Measurements from ENCODE around the gene UVSSA.

- no peak for TF ChIP-seq HMGXB4 (CRISPR knock-in tag; IDR thresholded peaks at IDR 0.05)
- TF ChIP-seq ZBTB43 (CRISPR knock-in tag; IDR thresholded peaks at IDR 0.05) = no peak
- TF ChIP-seq CDX4 (CRISPR knock-in tag; IDR thresholded peaks at IDR 0.05; ENCODE audit: borderline replicate concordance) = no peak
- no peak for TF ChIP-seq CTCF (IDR thresholded peaks at IDR 0.05)
- TF ChIP-seq CREM (CRISPR knock-in tag; IDR thresholded peaks at IDR 0.05) = no peak
- TF ChIP-seq MXD4 (CRISPR knock-in tag; IDR thresholded peaks at IDR 0.05; ENCODE audit: borderline replicate concordance) = no peak
- no peak for TF ChIP-seq JUN (CRISPR knock-in tag; IDR thresholded peaks at IDR 0.05)
- TF ChIP-seq NFE2L1 (CRISPR knock-in tag; IDR thresholded peaks at IDR 0.05) = no peak
- no peak for TF ChIP-seq KAT7 (CRISPR knock-in tag; IDR thresholded peaks at IDR 0.05; ENCODE audit: borderline replicate concordance)
These were observed 28.2 kb downstream of the UVSSA start for GRCh38 chr4:1375051-1375721.
